ENCODE data around the gene INTS1.
A peak's percentile ranks its signal among the peaks of the same experiment; 100 is the strongest.

Gene INTS1

DNA sequence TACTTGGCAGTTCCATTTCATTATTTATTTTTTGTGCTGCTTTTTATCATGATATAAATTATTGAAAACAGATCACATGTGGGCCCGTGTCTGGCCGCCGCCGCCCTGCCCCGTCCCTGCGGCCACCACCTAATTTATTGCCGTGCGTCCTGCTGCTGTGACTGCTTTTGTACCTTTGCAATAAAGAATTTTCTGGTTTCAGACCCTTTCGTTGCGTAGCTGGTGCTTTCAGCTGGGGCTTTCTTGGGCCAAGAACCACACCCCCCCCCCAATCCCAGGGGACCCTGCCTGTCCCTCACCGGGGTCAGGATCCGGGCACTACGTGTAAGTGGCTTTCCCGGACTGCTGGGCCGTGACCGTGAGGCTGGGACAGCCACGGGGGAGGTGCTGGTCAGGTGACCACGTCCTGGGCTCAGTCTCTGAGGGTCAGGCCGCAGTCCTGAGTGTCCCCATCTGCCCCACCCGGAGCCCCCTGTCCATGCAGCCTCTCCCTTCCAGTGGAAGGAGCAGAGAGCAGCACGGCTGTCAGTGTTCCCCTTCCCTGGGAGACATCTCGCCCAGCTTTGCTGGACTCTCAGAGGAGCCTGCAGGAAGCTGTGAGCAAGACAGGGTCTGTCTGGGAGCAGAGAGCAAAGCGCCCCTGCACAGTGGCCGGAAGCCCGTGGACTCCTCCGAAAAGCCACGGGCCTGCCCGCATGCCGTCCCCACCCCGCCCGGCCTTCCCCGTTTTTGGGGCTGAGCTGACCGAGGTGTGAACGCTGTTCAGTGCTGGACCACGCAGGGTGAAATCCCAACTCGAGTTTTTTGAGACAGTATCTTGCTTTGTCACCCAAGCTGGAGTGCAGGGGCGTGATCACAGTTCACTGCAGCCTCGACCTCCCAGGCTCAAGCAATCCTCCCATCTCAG lies 38.9 kb upstream of the INTS1 start:
- no peak for DNase-seq

DNA sequence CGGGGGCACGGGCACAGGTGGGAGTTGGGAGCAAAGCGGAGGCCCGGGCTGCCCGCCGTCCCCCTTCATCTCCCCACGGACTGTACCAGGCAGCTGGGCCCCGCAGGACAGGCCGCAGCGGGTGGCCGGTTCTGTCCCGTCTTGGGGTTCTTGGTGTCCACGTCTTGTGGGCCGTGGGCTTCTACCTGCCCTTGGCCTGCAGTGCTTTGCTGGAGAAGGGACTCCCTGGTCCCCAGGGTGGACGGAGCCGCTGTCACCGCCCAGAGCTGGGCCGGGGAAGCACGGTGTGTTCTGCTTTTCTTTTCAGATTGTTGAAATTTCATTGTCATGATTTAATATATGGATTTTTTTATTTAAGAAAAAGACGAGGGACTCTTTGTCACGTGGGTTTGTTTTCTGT lies 38.1 kb upstream of the INTS1 start:
- DNase-seq: no peak

DNA sequence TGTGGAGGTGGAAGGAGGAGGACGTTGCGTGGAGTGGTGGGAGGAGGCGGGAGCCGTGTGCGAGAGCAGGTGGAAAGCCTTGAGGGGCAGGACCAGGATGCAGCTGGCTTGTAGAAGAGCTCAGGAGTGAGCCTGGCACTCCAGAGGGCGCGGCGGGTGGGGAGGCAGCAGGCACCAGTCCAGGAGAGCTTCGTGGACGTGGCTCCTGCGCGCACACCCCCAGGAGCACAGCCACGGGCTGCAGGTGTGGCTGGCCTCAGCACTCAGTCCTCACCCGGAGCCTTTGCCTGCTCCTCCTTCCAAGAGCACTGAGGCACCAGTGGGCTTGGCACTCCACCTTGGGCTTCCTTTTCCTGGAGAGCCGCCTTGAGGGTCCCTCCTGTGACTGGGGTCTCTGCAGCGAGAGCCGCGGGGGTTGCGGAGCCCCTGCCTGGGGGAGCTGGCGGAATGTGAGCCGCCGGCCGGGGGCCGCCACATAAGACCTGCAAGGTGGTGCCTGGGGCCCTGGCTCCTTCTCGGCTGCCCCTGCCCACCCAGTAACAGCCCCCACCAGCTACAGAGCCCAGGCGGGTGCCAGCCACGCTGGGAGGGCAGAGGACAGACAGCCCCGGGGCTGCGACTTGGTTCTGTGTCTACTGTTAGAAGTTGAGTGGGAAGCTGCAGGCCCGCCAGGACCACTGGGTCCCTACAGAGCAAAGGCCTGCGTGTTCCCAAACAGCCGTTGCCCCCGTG lies 37.4 kb upstream of the INTS1 start:
- no peak for DNase-seq

DNA sequence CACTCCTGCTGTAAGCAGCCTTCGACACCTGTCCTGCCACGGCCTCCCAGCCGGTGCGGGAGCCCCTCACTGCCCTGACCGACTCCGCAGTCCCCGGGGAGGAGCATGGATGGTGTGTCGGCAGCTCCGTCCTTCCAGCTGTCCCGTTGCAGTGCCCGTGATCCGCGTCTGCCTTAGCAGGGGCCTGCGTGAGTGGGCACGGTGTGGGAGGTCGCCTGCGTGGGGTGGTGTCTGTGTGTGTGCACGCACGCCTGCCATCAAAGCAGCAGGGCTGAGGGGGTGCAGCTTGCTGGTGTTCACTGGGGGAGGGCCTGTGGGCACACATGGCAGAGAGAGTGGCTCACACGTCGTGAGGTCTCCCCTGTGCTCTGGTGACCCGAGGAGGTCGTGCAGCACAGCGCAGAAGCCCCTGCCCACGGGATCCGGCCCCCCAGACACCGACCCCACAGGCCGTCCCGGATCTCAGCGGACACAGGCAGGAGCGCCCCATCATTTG lies 36.6 kb upstream of the INTS1 start:
- no peak for DNase-seq

DNA sequence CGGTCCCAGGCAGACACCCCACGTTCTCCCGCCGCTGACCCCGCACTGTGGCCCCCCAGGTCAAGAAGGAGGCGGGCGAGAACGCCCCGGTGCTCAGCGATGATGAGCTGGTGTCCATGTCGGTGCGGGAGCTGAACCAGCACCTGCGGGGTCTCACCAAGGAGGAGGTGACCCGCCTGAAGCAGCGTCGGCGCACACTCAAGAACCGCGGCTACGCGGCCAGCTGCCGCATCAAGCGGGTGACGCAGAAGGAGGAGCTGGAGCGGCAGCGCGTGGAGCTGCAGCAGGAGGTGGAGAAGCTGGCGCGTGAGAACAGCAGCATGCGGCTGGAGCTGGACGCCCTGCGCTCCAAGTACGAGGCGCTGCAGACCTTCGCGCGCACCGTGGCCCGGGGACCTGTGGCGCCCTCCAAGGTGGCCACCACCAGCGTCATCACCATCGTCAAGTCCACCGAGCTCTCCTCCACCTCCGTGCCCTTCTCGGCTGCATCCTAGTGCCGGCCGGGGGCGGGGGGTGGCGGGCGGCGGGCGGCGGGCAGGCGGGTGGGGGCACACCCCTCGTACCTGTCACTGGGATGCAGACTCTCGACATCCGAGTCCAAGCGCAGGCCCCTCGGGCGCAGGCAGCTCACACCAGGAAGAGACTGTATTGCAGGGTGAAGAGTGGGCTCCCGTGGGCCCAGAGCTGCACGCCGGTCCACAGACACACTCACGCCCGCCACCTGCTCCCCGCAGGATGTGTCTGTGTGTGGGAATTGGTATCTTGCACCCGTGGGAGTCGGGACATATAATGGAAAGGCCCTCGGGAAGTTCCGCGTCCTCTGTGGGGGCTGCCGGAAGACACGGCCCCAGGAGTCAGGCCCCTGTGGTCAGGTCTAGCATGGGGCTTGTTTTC lies 35.9 kb upstream of the INTS1 start:
- DNase-seq: no peak

DNA sequence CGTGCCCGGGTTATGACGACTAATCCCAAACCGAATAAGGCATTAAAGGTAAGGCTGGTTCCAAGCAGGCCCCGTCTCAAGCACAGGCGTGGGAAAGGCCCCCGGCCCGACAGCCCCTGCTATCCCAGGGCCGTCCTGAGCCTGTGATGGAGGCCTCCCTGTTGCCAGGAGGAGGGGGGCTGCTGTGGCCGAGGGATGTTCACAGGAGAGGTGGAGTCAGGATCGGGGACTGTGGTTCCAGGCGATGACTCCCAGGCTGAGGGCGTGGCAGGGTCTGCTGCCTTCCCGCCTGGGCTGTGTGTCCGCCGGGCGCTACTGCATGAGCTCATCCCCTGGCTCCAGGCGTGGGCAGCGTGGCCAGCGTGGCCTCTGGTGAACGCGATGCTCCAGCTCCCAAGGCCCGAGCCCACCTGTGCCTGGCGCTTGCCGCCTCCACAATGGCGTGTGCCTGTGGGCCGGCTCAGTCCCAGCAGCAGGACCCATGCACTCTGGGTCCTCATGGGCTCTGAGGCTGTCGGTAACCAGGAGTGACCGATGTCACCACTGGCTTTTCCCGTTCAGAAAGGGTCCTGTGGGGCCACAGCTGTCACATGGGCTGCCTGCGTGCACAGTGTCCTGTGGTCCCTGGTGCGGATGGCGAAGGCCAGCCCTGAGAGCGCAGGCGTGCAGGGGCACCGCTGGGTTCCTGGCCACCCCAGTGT lies 35.1 kb upstream of the INTS1 start:
- DNase-seq: no peak

DNA sequence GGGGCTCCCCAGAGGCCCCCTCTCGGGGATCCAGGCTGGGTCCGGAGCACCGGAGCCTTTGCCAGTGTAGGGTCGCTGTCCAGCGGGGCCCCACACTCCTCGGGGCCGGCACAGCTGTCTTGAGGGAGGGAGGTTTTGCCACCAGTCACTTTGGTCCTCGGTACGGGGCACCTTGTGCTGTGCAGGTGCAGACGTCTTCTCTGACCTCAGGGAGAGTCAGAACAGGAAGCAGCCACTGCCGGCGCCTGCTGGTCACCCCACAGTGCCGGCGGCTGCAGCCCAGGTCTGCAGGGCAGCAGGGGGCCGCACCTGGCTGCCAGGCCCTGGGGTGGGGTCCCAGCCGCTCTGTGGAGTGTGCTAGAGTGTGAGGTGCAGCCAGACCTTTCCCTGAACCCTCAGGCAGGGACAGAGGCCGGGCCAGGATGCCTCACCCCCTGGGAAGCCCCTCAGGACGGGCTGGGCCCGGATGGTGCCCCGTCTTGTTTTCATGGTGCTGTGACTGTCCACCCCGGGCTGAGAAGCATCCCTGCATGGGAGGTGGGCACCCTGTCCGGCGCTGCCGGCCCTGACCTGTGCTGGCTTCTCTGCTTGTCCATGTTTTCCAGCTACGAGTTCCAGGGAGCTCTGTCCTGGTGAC lies 34.5 kb upstream of the INTS1 start:
- DNase-seq: no peak

DNA sequence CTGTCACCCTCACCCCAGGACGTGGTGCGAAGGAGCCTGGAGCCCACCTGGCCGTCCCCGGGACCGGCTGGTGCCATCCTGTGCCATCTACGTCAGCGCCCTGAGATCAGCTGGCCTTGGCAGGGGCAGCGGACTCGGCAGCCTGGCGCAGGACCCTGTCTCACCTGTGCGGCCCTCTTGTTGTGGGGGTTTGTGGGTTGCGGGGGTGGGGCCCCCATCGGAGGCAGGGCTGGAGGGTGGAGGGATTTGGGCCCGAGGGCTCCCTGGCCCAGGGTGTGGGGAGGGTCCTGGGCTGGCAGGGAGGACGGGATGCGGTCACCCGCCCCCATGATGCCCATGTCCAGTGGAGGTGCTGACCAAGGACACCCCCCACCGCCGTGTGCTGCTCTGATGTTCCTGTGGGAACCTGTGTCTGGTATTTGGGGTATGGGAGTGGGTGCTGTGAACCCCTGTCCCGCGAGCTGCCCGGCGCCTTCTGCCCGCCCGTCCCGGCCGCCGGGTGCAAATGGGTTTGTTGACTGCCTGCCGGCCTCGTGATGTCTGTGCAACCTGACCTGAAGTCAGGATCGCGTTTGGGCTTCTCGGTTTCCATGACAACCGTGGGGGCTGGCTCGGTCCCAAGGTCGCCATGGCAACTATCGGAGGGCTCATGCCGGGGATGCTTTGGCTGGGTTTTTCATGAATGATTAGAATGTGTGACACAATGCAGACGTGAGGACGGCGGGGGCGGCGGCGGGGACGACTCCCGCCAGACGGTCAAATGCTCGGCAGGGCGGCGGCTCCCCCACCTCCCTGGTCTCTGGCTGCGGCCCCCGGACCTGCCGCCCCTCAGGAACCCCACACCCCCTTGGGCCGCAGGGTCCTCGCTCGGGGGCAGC lies 33.6 kb upstream of the INTS1 start:
- peak; percentile 98 for DNase-seq

DNA sequence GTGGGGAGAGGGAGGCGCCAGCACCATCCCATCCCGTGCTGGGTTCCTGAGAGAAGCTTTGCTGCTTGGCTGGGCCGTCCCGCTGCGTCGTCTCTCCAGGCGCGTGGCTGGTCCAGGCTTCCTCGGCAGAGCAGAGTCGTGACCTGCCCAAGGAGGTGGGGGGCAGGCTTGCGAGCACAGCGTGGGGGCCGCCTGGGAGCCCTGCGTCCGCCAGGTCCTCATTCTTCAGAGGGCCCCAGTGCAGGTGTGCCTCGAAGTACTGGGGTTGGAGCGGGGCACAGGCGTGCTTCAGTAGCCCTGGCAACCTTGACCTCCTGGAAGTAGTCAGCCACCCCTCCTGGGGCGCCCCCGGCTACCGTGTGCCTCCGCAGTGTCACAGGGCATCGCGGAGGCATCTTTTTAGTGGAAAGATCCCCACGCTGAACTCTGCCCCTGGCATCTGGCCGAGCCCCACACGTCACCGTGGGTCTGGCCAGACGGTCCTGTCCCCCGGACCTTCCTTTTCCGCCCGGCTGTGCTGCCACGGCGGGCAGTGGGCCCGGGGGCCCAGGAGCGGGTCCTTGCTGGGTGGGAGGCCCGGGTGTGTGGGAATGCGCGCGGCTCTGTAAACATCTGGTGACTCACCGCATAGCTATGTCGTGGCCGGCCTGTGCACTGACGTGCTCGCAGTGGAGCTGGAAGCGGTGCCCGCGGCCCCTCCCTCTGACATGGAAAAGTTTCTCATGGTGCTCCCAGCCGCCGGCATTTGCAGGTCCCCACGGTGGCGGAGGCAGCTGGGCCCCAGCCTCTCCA lies 32.8 kb upstream of the INTS1 start:
- peak; percentile 99 for DNase-seq

DNA sequence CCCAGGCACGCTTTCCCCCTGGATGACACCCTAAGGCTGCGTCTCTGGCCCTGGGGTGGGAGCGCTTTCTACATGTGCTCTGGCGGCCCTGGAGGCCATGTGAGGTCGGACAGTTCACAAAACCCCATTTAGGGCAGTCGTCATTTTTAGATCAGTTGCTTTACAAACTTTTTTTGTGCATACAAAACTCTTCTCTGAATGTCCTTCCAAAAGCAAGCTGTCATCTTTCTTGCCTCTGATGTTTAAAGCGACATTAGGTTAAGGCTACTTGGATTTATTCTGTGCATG lies 32.2 kb upstream of the INTS1 start:
- no peak for DNase-seq

DNA sequence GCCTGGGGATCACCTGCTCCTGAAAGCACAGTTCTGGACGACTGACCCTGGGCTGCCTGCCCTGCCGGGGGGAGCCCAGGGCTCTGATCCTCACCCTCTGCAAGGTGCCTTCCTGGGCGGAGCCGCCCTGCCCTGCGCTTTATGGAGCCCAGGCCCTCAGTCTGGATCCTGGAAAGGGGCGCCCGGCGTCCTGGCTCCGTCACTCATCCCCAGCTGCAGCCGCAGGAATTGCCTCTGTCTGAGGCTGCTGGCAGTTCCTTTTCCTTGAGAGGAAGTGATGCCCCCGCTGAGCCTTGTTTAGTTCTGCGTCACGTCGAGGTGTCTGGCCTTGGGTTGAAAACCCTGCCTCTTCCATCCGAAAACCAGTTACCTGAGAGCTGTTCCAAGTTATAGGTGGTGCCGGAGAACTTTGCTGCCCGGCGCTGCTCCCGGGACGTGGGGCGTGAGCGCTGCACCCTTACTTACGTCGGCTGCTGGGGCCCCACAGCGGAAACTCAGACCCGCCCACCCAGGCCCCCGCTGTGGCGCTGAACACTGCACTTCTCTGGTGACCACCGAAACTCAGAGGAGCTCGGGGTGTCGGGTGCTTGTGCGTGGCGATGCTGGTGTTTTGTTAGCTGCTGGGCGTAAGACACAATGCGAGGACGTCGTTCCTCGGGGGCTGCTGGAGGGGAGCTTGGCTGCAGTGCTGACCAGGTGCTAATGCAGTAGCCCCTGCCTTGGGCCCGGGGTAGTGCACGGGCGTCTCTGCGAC lies 31.7 kb upstream of the INTS1 start:
- no peak for DNase-seq

DNA sequence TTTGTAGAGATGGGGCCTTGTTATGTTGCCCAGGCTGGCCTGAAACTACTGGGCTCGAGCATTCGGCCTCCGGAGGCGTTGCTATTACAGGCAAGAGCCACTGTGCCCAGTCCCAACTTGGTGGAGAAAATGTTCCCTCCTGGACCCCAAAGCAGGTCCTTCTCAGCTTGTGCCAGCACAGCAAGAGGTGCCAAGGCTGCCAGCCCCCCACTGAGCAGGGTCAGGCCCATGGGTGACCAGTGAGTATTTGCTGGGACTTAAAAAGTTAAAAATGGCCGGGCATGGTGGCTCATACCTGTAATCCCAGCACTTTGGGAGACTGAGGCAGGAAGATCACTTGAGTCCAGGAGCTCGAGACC lies 30.9 kb upstream of the INTS1 start:
- no peak for DNase-seq

DNA sequence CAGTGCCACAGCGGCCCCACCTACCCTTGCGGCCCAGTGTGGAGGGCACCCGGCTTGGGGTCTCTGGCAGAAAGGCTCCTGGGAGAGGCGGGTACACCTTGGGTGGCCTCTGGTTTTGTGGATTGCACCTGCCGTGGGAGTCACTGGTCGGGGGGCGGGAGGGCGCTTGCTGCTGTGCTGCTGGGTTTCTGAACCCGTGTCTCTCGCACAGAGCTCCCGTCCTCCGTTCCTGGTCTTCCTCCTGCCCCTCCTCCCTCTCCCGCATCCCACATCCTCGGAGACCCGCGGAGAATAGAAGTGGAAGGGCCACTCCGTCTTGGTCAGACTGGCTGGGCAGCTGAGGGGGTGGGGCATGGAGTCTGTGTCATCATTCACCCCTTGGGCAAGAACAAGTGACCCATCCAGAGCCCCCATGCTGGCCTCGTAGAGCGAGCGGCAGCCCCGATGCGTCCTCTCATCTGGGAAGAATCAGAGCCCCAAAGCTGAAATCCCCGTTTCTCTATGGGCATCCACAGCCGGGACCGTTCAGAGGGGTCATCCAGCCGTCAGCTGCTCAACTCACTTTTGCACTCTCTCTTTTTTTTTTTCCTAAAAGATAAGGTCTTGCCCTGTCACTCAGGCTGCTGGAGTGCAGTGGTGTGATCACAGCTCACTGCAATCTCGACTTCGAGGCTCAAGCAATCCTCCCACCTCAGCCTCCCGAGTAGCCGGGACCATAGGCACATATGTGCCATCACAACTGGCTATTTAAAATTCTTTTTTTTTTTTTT lies 30.3 kb upstream of the INTS1 start:
- no peak for DNase-seq

DNA sequence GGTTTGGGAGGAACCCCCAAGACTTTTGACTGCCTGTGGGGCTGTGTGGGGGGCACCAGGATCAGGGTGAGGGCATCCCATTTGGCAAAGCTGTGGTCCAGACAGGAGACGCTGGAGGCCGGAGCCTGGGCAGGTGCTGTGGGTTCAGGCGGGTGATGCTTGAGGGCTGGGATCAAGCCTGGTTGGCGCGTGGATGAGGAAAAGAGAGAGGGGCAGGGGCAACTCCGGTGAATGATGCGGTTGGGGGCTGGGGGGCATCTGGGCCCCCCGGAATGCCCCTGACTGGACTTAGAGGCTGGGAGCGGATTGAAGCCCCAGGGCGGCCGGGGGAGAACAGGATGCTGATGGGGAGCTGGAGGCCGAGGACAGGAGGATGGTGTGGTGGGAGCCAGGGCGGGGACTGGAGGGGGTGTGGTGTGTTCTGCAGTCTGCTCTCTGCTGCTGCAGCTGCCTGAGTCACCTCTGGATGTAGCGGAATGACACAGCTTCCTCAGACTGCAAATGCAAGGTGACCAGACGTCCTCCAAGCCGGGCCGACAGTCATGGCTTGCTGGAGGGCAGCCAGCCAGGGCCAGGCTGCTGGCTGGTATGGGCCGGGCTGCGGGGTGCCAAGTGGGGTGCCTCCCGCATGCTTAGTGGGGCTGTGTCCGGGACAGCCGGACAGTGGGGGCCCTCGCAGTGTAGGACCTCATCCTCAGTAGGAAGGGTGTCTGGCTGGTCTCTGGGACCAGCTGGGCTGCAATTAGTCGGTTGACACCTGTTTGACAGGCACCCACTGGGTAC lies 29.5 kb upstream of the INTS1 start:
- peak; percentile 92 for DNase-seq

DNA sequence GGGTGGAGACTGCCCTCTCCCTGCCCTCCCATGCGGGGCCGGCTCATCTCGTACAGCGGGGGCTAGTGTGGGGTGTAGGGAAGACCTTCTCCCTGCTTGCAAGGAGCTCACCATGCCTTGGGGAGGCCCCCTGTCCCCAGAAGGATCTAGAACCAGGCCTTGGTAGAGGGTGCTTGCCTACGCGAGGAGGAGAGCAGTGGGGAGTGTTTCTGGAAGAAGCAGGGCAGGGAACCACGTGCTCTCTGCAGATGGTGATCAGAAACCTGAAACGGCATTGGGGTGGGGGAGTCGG lies 29.0 kb upstream of the INTS1 start:
- DNase-seq: no peak

DNA sequence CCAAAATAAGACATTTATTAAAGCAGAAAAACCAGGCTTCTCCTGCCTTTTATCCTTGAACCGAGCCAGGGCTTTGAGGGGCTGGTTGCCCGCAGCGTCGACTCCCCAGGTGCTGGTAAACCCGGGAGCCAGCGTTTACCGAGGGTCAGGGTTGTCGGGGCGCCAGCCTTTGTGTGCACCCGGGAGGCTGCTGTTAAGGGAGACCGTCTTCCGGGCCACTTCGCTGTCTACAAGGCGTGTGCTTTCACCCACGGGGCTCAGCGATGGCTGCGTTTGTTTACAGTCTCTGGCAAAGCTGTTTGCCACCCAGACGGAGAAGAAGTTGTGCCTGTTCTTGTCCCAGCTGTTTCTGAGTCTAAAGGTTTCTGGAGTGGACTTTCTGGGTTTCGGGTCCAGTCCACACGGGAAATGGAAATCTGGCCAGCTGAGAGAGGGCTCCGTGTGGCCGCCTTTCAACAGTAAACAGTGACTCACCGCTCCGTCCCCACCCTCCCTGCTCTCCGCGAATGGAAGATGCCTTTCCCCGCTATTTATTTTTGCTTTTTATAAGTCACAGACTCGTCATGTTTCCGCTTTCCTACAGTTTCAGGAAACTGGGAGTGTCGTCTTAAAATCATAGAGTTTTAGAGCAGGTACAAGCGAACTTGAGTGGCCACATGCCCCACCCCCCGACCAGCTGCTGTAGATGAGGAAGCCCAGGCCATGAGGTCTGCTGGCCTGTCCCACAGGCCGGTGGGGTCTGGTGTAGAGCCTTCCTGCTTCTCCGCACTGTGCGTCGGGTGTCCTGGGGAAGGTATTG lies 28.5 kb upstream of the INTS1 start:
- peak; percentile 93 for DNase-seq

DNA sequence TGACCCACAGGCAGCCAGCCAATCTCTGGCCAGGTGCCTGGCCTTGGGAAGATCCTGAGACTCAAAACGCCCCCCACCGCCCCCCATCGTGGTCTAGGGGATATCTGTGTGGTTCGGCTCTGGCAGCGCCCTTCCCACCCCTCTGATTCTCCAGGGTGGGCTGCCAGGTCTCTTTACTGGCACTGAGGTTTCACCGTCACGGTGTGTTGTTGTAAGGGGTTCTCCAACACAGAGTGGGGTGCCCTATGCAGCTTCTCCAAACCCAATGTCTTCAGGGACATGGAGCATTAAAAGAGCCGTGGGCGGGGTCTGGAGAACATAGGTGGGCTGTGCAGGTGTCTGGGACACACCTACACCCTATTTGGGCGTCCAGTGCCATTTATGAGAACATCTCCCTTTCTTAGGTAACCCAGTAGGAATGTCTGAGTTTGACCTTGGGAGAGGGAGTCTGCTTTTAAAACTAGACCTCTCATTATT lies 27.8 kb upstream of the INTS1 start:
- DNase-seq: no peak

Data from EL (cell line).